ENCODE results near the gene SEPSECS. TPM values are rescaled to one million over a fixed set of nuclear protein-coding genes. Genes with fewer than 3 reads are reported as not detected.

The SEPSECS gene
- total RNA-seq, 4 donors from 2014 or later, result 3.9 to 6.7 (median 4.7) TPM

DNA sequence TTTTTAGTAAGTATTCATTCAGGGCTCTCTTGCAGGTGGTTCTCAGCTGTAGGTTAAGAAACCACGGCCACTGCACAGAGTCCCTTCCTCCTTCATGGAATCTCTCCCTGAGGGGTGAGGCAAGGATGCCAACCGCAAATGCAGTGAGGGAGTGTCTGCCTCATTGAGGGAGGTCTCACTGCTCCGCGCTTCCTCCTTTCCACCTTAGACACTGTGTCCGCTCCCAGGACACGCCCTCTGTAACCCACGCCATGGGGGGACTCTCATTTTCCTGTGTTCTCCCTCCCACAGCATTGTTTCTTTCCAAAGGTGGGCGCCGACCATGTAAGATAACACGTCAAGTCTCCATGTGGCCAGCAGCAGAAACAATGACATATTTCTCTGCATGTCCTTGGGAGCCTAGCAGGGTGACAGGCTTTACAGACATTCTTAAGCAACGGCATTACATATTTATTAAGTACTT lies 63.2 kb downstream of the SEPSECS start:
- H3K27ac ChIP-seq, result no peak overlapping the region
- H3K9me3 ChIP-seq, result no peaks in the 10 kb centered on the region
- H3K4me1 ChIP-seq, result peaks cover 4 to 8% of the 10 kb centered on the region in 2 donors
- intact Hi-C loops (cut with DNase I; ENCODE audit: low total_unique reads), result no loop called here
- no peak overlapping the region for H3K4me3 ChIP-seq
- in situ Hi-C loops (cut with MboI; ENCODE audit: low sequenced_read_pairs in 4 of 4), result no loop called here
- DNase-seq, result no peak
- ATAC-seq, result no peak
- TF ChIP-seq, protein P1, sequence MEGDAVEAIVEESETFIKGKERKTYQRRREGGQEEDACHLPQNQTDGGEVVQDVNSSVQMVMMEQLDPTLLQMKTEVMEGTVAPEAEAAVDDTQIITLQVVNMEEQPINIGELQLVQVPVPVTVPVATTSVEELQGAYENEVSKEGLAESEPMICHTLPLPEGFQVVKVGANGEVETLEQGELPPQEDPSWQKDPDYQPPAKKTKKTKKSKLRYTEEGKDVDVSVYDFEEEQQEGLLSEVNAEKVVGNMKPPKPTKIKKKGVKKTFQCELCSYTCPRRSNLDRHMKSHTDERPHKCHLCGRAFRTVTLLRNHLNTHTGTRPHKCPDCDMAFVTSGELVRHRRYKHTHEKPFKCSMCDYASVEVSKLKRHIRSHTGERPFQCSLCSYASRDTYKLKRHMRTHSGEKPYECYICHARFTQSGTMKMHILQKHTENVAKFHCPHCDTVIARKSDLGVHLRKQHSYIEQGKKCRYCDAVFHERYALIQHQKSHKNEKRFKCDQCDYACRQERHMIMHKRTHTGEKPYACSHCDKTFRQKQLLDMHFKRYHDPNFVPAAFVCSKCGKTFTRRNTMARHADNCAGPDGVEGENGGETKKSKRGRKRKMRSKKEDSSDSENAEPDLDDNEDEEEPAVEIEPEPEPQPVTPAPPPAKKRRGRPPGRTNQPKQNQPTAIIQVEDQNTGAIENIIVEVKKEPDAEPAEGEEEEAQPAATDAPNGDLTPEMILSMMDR (IDR thresholded peaks at IDR 0.05 in 4 of 5, conservative IDR thresholded peaks at IDR 0.05 in 1 of 5), result no peak
- no peaks in the 10 kb centered on the region for H3K36me3 ChIP-seq
- peaks cover 7 to 17% (median 13%) of the 10 kb centered on the region in 3 donors for H3K27me3 ChIP-seq

DNA sequence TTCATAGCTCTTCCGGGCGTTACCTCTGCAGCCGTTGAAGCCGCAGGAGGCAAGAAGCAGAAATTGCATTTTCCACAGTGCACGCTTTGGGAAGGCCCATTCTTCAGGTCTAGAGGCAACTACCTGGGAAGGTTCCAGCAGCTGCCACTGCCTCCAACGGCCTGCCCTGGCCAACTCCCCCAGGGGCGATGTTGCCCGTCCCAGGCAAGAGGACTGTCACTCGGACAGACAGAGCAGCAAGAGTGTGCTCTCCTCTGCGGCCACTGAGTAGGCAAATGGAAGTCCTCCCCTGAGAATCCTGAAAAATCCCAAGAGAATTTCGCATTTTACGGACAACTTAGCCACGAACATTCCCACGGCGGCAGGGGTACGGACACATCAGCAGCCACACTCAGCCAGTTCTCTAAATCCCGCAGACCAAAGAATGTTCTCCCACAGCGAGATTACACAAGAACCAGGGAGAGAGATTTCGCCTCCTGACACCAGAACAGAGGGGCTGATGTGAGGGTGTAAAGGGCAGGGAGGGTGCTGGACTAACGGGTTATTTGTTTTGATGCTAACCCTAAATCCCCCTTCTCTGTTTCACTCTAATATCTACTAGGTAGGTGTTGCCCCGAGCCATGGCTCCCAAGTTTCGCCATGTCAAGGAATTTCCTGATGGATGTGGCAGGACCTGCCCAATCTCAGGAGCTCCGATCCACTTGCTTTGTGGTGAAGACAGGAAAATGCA lies 63.8 kb downstream of the SEPSECS start:
- H3K27ac ChIP-seq, result no peak overlapping the region
- in situ Hi-C loops (cut with MboI; ENCODE audit: low sequenced_read_pairs in 4 of 4), result no loop called here
- no peak for ATAC-seq

DNA sequence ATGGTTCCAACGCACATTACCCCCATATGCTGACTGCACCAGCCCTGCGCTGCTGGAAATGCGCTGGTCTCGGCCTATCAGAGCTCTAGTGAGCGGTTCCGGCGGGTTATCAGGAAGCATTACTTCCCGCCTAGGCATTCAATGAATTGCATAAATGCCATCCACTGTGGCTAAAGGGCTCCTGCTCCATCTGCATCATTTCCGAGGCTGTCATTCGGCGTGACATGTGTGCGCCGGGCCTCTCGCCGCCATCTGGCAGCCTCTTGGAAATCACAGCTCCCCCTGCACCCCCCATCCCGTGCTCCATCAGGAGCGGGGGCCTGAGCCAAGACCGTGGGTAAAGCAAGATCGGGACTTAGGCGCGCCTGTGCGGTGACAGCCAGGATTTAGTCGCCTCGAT lies 64.4 kb downstream of the SEPSECS start:
- ATAC-seq (no peak), DNase-seq (no peak)
- Histone ChIP-seq H3K36me3 (no peaks in the 10 kb centered on the region), H3K4me1 (peaks cover 4 to 8% of the 10 kb centered on the region in 2 donors), H3K4me3 (no peak overlapping the region), H3K27me3 (peaks cover 7 to 17% (median 13%) of the 10 kb centered on the region in 3 donors), H3K9me3 (no peaks in the 10 kb centered on the region), H3K27ac (no peak overlapping the region)
- in situ Hi-C loops (cut with MboI; ENCODE audit: low sequenced_read_pairs in 4 of 4), result no loop called here
- no peak for TF ChIP-seq POLR2A (IDR thresholded peaks at IDR 0.05)
- TF ChIP-seq, protein P1 (IDR thresholded peaks at IDR 0.05 in 4 of 5, conservative IDR thresholded peaks at IDR 0.05 in 1 of 5), result no peak
- intact Hi-C loops (cut with DNase I; ENCODE audit: low total_unique reads), result no loop called here

More for the DNA sequence above, 63.8 kb downstream of the SEPSECS start:
- Histone ChIP-seq H3K4me1 (peaks cover 4 to 8% of the 10 kb centered on the region in 2 donors), H3K4me3 (no peak overlapping the region), H3K9me3 (no peaks in the 10 kb centered on the region), H3K36me3 (no peaks in the 10 kb centered on the region), H3K27me3 (peaks cover 7 to 17% (median 13%) of the 10 kb centered on the region in 3 donors)
- intact Hi-C loops (cut with DNase I; ENCODE audit: low total_unique reads), result no loop called here
- TF ChIP-seq, protein P1 (IDR thresholded peaks at IDR 0.05 in 4 of 5, conservative IDR thresholded peaks at IDR 0.05 in 1 of 5), result no peak
- no peak for TF ChIP-seq POLR2A (IDR thresholded peaks at IDR 0.05)
- no peak for DNase-seq

DNA sequence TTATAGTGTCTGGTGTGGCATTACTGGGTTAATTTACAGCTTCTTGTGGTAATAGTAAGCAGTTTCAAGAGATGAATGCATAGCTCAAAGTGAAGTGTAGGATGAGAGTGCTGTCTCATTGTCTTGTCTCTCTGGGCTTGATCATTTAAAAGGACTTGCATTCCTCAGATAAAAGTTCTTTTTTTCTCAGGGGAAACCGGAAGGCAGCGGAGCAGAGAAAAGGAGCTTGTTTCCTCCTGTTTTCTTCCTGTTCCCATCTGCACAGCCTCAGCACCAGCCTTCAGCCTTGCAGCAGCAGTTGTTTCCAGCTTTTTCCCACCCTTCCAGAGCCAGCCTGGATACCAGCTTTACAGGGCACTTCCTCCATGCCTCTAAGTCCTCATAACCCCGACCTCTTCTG lies 68.1 kb downstream of the SEPSECS start:
- H3K27ac ChIP-seq, result no peak overlapping the region
- intact Hi-C loops (cut with DNase I; ENCODE audit: low total_unique reads), result no loop called here

More for the DNA sequence above, 68.1 kb downstream of the SEPSECS start:
- Histone ChIP-seq H3K4me1 (no peaks in the 10 kb centered on the region), H3K4me3 (no peak overlapping the region), H3K27me3 (peaks cover 7 to 19% (median 13%) of the 10 kb centered on the region in 3 donors), H3K36me3 (no peaks in the 10 kb centered on the region), H3K9me3 (no peaks in the 10 kb centered on the region)
- ATAC-seq (no peak), DNase-seq (no peak)
- in situ Hi-C loops (cut with MboI; ENCODE audit: low sequenced_read_pairs in 4 of 4), result no loop called here
- no peak for TF ChIP-seq POLR2A (IDR thresholded peaks at IDR 0.05)
- TF ChIP-seq, protein P1 (IDR thresholded peaks at IDR 0.05 in 4 of 5, conservative IDR thresholded peaks at IDR 0.05 in 1 of 5), result no peak
